Ovary (tissue), 9 donors: Measurements from ENCODE around the gene STIM2. TPM values are rescaled to one million over a fixed set of nuclear protein-coding genes. Genes with fewer than 3 reads are reported as not detected.

Experiments
- DNase-seq, 5 donors: peaks; one replicate each; pipeline ENCODE4 v3.0.0-alpha.2; 2019 to 2020
- H3K27ac ChIP-seq, 2 donors: fragments of 200-600 bp; one replicate each; pipeline versions ENCODE4 v1.5.1 to v1.8.0; 2019 to 2022
- H3K27me3 ChIP-seq: fragments of 200-600 bp; one replicate; pipeline ENCODE4 v1.8.0; 2022
- H3K36me3 ChIP-seq: fragments of 200-600 bp; sonication (generic); one replicate; pipeline ENCODE4 v1.5.1; 2019
- H3K4me1 ChIP-seq: one replicate; pipeline ENCODE4 v1.8.1; 2013; ENCODE audit warnings: mild to moderate bottlenecking, moderate library complexity; ENCODE audit not compliant: insufficient read depth
- H3K4me3 ChIP-seq: fragments of 200-600 bp; sonication (generic); one replicate; pipeline ENCODE4 v1.5.1; 2017
- H3K9me3 ChIP-seq, 2 donors: fragments of 200-600 bp in 1 of 2; sonication (generic) in 1 of 2; one replicate each; pipeline versions ENCODE4 v1.5.1 to v1.8.1; 2013 to 2019; ENCODE audit warnings: mild to moderate bottlenecking in 1 of 2, moderate library complexity in 1 of 2
- EP300 ChIP-seq: sonication (generic); formaldehyde crosslinking; IDR thresholded peaks from one replicate; pipeline ENCODE4 v1.6.1; 2017; ENCODE audit warnings: antibody characterized with exemption
- POLR2A ChIP-seq: fragments of 450-650 bp; IDR thresholded peaks from one replicate; pipeline ENCODE4 v1.6.1; 2017; ENCODE audit warnings: antibody characterized with exemption, mild to moderate bottlenecking, moderate library complexity
- WGBS, 3 donors: extraction: QIAGEN DNeasy Blood & Tissue Kit in 1 of 3; methylation state at CpG; one replicate each; pipeline versions ENCODE4 v1.1.5 to v1.1.7; 2013 to 2017; 5-methylcytosine and 5-hydroxymethylcytosine counted together
- intact Hi-C, 4 donors: fragments of 100-400 bp; cut with DNase I; formaldehyde crosslinking; loops; one replicate each; pipeline versions ENCODE4 v1.11.0 to v1.15.1; 2022 to 2023
- polyA plus RNA-seq, 2 donors: library from polyadenylated mRNA; stranded (reverse); fragments of 200-250 nt in 1 of 2; fragments of 350-450 nt in 1 of 2; fragmentation: Illumina TruSeq in 1 of 2; extraction: RNeasy Lipid Tissue Mini Kit (QIAGEN cat#74804) in 1 of 2; gene quantifications; one replicate each; pipeline ENCODE4 v1.2.3, GENCODE V29; 2013 to 2014
- total RNA-seq, 7 donors: library from RNA; depleted of rRNA in 2 of 7; stranded (reverse); fragments of >200 nt in 2 of 7; fragmentation: NEBNext Ultra II Directional in 3 of 7; extraction: Animal tissue kit (Norgen Biotek cat#: 25700) in 3 of 7; gene quantifications; one replicate each; pipeline versions ENCODE4 v1.1.0 to v1.2.4, GENCODE V29; 2016 to 2023
- TF ChIP-seq, protein P1 (sequence below), 3 donors: fragments of 450-650 bp in 2 of 3; fragments of 200-600 bp in 1 of 3; IDR thresholded peaks; one replicate each; pipeline versions ENCODE4 v1.5.1 to v1.8.0; 2016 to 2022; ENCODE audit warnings: antibody characterized with exemption in 3 of 3, mild to moderate bottlenecking in 1 of 3
- donor health status: DM: no; HTN: no; CAD: no; lungs with moderate emphysema.
- donor health status: DM: no; HTN: no; CAD: no.
- donor health status: Bipolar disorder and iron deficiency.
- donor health status: DM: yes; HTN: yes; CAD: no.
- donor health status: DM: no; HTN: no; CAD: no.
- donor health status: DM: yes; HTN: yes; CAD: no.

The STIM2 gene
- total and polyA plus RNA-seq, 9 donors, result 24.0 to 47.9 (median 38.8) TPM

DNA sequence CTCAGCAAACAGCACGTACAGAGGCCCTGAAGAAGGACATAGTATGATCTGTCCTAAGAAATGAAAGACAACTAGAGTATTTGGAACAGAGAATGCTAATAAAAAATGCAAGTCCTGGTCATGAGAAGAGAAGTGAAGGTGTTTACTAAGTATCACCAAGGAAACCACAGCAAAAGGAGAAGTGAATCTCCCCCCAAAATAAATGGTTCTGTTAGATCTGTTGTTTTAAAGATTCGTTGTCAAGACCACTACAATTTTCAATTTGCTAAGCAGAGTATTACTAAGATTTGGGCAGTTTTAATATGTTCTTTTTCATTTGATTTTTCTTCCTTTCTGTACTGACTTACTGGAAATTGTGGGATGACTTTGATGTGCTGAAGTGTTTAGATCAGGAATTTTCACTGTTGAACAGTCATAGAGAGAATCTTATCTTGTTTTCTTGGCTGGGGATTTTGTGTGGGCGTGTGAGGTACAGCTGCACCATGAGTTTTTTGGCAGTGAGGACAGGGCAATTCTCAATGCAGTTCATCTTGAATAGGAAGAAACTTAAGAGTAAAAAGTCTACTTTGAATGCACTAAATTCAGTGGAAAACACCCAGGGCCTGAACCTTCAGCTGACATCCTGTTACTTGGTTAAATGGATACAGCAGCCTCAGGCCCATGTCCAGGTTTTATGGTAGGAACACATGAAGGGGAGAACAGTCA lies 132.2 kb downstream of the STIM2 start:
- Histone ChIP-seq H3K27me3 (no peaks in the 10 kb centered on the region), H3K9me3 (no peaks in the 10 kb centered on the region), H3K27ac (peak overlapping the region in 1 of 2 donors; percentile 78), H3K4me1 (peaks cover 3% of the 10 kb centered on the region), H3K36me3 (no peaks in the 10 kb centered on the region), H3K4me3 (no peak overlapping the region)
- intact Hi-C loops, result loop anchor here in 2 of 4 donors (5.0 to 10.0 kb wide), 2 partner anchors 128 to 131 kb away; partner anchors contain the start of gene STIM2 (in 2 of the 2)
- no peak for TF ChIP-seq EP300
- TF ChIP-seq, protein P1, sequence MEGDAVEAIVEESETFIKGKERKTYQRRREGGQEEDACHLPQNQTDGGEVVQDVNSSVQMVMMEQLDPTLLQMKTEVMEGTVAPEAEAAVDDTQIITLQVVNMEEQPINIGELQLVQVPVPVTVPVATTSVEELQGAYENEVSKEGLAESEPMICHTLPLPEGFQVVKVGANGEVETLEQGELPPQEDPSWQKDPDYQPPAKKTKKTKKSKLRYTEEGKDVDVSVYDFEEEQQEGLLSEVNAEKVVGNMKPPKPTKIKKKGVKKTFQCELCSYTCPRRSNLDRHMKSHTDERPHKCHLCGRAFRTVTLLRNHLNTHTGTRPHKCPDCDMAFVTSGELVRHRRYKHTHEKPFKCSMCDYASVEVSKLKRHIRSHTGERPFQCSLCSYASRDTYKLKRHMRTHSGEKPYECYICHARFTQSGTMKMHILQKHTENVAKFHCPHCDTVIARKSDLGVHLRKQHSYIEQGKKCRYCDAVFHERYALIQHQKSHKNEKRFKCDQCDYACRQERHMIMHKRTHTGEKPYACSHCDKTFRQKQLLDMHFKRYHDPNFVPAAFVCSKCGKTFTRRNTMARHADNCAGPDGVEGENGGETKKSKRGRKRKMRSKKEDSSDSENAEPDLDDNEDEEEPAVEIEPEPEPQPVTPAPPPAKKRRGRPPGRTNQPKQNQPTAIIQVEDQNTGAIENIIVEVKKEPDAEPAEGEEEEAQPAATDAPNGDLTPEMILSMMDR (IDR thresholded peaks at IDR 0.05), result no peak
- no peak for TF ChIP-seq POLR2A
- DNase-seq, result peak; percentile 61 to 69 (median 68)
- 13 to 16% (median 13%) methylated on average over 3 of the region's 3 CpGs for WGBS, 3 donors

DNA sequence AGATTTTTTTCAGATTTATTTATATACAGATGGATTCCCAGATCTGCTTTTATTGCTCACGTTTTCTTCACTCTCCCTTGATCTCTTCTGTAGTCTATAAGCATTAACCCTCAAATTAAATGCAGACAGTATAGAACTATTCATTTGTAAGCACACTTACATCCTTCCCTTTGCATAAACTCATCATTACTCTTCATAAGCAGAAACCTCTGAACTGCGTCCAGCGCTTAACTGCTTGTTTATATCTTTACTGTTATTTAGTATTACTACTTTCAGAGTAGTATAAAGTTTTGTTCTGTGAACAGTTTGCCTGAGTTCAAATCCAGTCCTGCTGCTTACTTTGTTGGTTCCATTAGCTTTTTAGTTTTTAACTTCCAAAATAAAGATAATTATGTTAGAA lies 132.9 kb downstream of the STIM2 start:
- intact Hi-C loops, result loop anchor here in 2 of 4 donors (5.0 to 10.0 kb wide), 2 partner anchors 129 to 131 kb away; partner anchors contain the start of gene STIM2 (in 2 of the 2)
- TF ChIP-seq, protein P1 (IDR thresholded peaks at IDR 0.05), result no peak
- TF ChIP-seq POLR2A, result no peak
- TF ChIP-seq EP300, result no peak
- 13 to 24% (median 23%) methylated on average over 3 of the region's 3 CpGs for WGBS, 3 donors
- Histone ChIP-seq H3K4me3 (no peak overlapping the region), H3K27ac (peak overlapping the region in 1 of 2 donors; percentile 49), H3K27me3 (no peaks in the 10 kb centered on the region), H3K36me3 (no peaks in the 10 kb centered on the region), H3K4me1 (peaks cover 3% of the 10 kb centered on the region), H3K9me3 (no peaks in the 10 kb centered on the region)
- no peak for DNase-seq

DNA sequence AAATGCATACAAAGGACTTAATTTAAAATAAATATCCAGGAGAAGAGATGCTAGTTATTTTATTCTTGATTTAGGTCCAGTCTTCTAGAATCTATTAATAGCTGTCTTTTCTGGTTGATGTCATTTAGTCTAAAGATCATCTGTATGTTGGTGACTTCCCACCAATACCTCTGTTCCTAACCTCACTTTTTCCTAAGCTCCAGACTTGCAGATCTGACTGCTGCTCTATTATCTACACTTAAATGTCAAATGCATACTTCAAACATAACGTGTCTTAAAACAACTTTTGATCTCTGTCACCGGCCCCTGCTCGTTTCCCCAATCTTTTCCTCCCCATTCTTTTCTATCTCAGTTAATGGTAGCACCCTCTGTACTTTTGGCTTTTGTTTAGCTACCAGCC lies 133.3 kb downstream of the STIM2 start:
- no peak for DNase-seq
- 28 to 32% (median 30%) methylated on average over 3 of the region's 3 CpGs for WGBS, 3 donors
- no peak for TF ChIP-seq POLR2A
- TF ChIP-seq, protein P1 (IDR thresholded peaks at IDR 0.05), result no peak
- no peak for TF ChIP-seq EP300
- Histone ChIP-seq H3K27ac (peak overlapping the region in 1 of 2 donors; percentile 49), H3K4me3 (no peak overlapping the region), H3K9me3 (no peaks in the 10 kb centered on the region), H3K4me1 (peaks cover 3% of the 10 kb centered on the region), H3K36me3 (no peaks in the 10 kb centered on the region), H3K27me3 (no peaks in the 10 kb centered on the region)
- intact Hi-C loops, result loop anchor here in 2 of 4 donors (5.0 to 10.0 kb wide), 2 partner anchors 129 to 132 kb away; partner anchors contain the start of gene STIM2 (in 2 of the 2)

DNA sequence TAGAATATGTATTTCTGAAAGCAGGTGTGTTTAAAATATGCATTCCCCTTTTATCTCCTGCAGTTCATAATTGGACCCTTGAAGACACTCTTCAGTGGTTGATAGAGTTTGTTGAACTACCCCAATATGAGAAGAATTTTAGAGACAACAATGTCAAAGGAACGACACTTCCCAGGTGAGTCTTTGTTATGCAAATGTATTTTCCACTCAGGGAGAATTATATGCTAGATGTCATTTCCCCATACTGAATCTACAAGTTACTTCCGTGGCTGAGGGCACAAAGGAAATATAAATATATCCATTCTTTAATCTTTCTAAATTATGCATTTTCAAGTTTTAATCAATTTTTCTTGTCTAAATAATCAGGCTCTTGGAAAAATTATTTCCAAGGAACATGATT lies 134.7 kb downstream of the STIM2 start:
- Histone ChIP-seq H3K27ac (peak overlapping the region in 1 of 2 donors; percentile 49), H3K4me3 (no peak overlapping the region), H3K4me1 (peaks cover 3% of the 10 kb centered on the region), H3K27me3 (no peaks in the 10 kb centered on the region), H3K9me3 (no peaks in the 10 kb centered on the region), H3K36me3 (no peaks in the 10 kb centered on the region)
- WGBS, 3 donors, result 93 to 95% (median 93%) methylated on average over 2 of the region's 2 CpGs
- no peak for DNase-seq
- intact Hi-C loops, result loop anchor here in 2 of 4 donors (5.0 to 10.0 kb wide), 2 partner anchors 131 to 133 kb away; partner anchors contain the start of gene STIM2 (in 2 of the 2)
- TF ChIP-seq POLR2A, result no peak
- TF ChIP-seq EP300, result no peak
- TF ChIP-seq, protein P1 (IDR thresholded peaks at IDR 0.05), result no peak
